Uterus (tissue), 4 donors: Measurements from ENCODE around the gene CAPZA2. TPM values are rescaled to one million over a fixed set of nuclear protein-coding genes. Genes with fewer than 3 reads are reported as not detected.

Source experiments
- DNase-seq, 2 donors: peaks; one replicate each; pipeline ENCODE4 v3.0.0-alpha.2; 2019 to 2020
- H3K27ac ChIP-seq, 2 donors: fragments of 200-600 bp; sonication (generic); 1 replicate in 1 of 2; 2 replicates in 1 of 2; pipeline ENCODE4 v1.5.1; 2016 to 2018
- H3K27me3 ChIP-seq, 2 donors: fragments of 200-600 bp; sonication (generic); one replicate each; pipeline ENCODE4 v1.5.1; 2018 to 2019; ENCODE audit warnings: control low read depth in 1 of 2
- H3K36me3 ChIP-seq, 2 donors: fragments of 200-600 bp; sonication (generic); one replicate each; pipeline ENCODE4 v1.5.1; 2019; ENCODE audit warnings: control low read depth in 1 of 2
- H3K4me1 ChIP-seq, 2 donors: fragments of 200-600 bp; sonication (generic); one replicate each; pipeline ENCODE4 v1.5.1; 2018 to 2019; ENCODE audit warnings: control low read depth in 1 of 2
- H3K4me3 ChIP-seq, 2 donors: fragments of 200-600 bp; sonication (generic); 1 replicate in 1 of 2; 2 replicates in 1 of 2; pipeline ENCODE4 v1.5.1; 2018 to 2019; ENCODE audit warnings: mild to moderate bottlenecking in 1 of 2
- H3K9me3 ChIP-seq, 2 donors: fragments of 200-600 bp; sonication (generic); one replicate each; pipeline ENCODE4 v1.5.1; 2019; ENCODE audit warnings: control low read depth in 1 of 2
- CTCF ChIP-seq, 4 experiments: fragments of 200-600 bp in 2 of 4; fragments of 450-650 bp in 2 of 4; sonication (generic) in 2 of 4; IDR thresholded peaks; one replicate each; pipeline ENCODE4 v1.5.1; 2016 to 2019; ENCODE audit warnings: antibody characterized with exemption in 4 of 4, mild to moderate bottlenecking in 2 of 4, moderate library complexity in 1 of 4
- POLR2A ChIP-seq, 2 donors: fragments of 450-650 bp; IDR thresholded peaks; one replicate each; pipeline ENCODE4 v1.6.1; 2016; ENCODE audit warnings: antibody characterized with exemption in 2 of 2, mild to moderate bottlenecking in 1 of 2, moderate library complexity in 1 of 2
- intact Hi-C: fragments of 100-400 bp; cut with DNase I; formaldehyde crosslinking; loops from one replicate; pipeline ENCODE4 v1.15.1; 2023; ENCODE audit warnings: low total_unique reads
- total RNA-seq, 4 donors: library from RNA; depleted of rRNA in 3 of 4; stranded (reverse); fragments of >200 nt in 3 of 4; gene quantifications; one replicate each; pipeline versions ENCODE4 v1.1.0 to v1.2.4, GENCODE V29; 2014 to 2023
- donor health status: DM: yes; HTN: yes; CAD: no.

CAPZA2 gene
- total RNA-seq, 4 donors from 2014 or later: 142 to 467 (median 219) TPM

DNA sequence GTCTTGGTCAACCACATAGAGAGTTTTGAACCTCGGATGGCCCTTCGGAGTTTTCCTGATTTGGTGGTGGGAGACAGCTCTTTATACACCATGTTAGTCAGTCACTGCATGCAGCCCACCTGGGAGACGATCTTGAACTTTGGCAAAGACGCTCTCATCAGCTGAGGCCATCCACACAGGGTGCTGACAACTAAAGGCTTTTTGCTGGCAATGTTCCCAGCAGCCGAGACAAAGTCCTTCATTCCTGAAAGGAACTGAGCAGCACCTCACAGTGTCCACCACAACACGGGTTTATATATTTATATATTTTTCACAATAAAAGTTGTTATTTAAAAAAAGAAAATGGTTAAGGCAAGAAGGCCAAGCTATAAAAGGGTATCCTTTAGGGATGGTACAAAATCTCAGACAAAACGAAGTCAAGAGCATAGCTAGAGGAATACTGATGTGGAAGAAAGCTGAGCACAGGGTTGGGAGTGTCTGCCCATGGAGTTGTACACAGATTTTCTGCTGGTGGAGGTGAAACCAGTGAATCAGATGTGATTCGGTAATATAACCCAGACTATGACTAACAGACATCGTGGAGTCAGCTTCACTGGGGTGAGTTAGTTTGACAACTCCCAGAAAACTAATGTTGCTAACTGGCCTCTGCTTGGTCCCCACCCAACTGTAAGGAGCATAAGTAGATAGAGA is 27.4 kb upstream of the CAPZA2 start:
- Histone ChIP-seq H3K36me3 (no peaks in the 10 kb centered on the region), H3K4me3 (no peak overlapping the region), H3K4me1 (no peaks in the 10 kb centered on the region), H3K9me3 (no peaks in the 10 kb centered on the region), H3K27me3 (no peaks in the 10 kb centered on the region), H3K27ac (no peak overlapping the region)
- TF ChIP-seq POLR2A (IDR thresholded peaks at IDR 0.05): no peak
- no peak for TF ChIP-seq CTCF (IDR thresholded peaks at IDR 0.05)
- intact Hi-C loops: no loop called here
- no peak for DNase-seq

GRCh38 chr7:116836048-116836447 is 26.3 kb upstream of the CAPZA2 start:
- DNase-seq: no peak
- H3K4me1 ChIP-seq: no peaks in the 10 kb centered on the region
- H3K27ac ChIP-seq: no peak overlapping the region
- H3K9me3 ChIP-seq: no peaks in the 10 kb centered on the region
- intact Hi-C loops: no loop called here
- H3K4me3 ChIP-seq: no peak overlapping the region
- TF ChIP-seq CTCF (IDR thresholded peaks at IDR 0.05) (no peak), POLR2A (IDR thresholded peaks at IDR 0.05) (no peak)
- no peaks in the 10 kb centered on the region for H3K27me3 ChIP-seq
- H3K36me3 ChIP-seq: no peaks in the 10 kb centered on the region

- intact Hi-C loops: no loop called here
- no peaks in the 10 kb centered on the region for H3K27me3 ChIP-seq
- no peak overlapping the region for H3K27ac ChIP-seq
- H3K9me3 ChIP-seq: no peaks in the 10 kb centered on the region
- TF ChIP-seq POLR2A (IDR thresholded peaks at IDR 0.05) (no peak), CTCF (IDR thresholded peaks at IDR 0.05) (no peak)
- no peak overlapping the region for H3K4me3 ChIP-seq
- no peak for DNase-seq
- H3K4me1 ChIP-seq: no peaks in the 10 kb centered on the region
- no peaks in the 10 kb centered on the region for H3K36me3 ChIP-seq
Observed at GRCh38 chr7:116836911-116837310, 25.5 kb upstream of the CAPZA2 start.

DNA sequence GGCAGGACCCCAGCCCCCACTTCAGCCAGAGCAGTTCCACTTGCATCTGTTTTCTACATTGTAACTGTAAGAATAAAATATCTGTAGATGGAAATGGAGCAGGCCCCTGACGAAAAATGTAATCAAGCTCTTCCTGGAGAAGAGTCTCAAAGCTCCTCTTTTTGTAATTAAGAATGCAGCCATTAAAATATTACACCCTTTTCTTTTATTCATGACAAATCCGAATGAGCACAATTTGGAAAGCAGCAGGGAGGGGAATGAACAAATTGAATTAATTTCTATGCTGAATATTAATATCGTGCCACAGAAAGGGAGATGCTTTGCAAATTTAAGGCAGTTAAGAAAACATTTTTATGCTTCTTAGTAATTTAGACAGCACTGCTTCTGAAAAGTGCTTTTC is 24.8 kb upstream of the CAPZA2 start:
- H3K4me1 ChIP-seq: no peaks in the 10 kb centered on the region
- DNase-seq: no peak
- intact Hi-C loops: no loop called here
- TF ChIP-seq POLR2A (IDR thresholded peaks at IDR 0.05) (no peak), CTCF (IDR thresholded peaks at IDR 0.05) (no peak)
- no peak overlapping the region for H3K4me3 ChIP-seq
- no peaks in the 10 kb centered on the region for H3K36me3 ChIP-seq
- H3K27me3 ChIP-seq: no peaks in the 10 kb centered on the region
- H3K9me3 ChIP-seq: no peaks in the 10 kb centered on the region
- no peak overlapping the region for H3K27ac ChIP-seq

GRCh38 chr7:116840256-116840655 is 22.1 kb upstream of the CAPZA2 start:
- Histone ChIP-seq H3K4me1 (no peaks in the 10 kb centered on the region), H3K27ac (no peak overlapping the region), H3K4me3 (no peak overlapping the region), H3K9me3 (no peaks in the 10 kb centered on the region), H3K27me3 (no peaks in the 10 kb centered on the region), H3K36me3 (no peaks in the 10 kb centered on the region)
- DNase-seq: no peak
- intact Hi-C loops: no loop called here
- TF ChIP-seq POLR2A (IDR thresholded peaks at IDR 0.05) (no peak), CTCF (IDR thresholded peaks at IDR 0.05) (no peak)
